H1 (cell line): ENCODE results near the gene CEP97.

ENCODE experiments used
- RAD21 ChIP-seq, 2 experiments: IDR thresholded peaks in 1 of 2; conservative IDR thresholded peaks in 1 of 2; 2 replicates each; pipeline ENCODE4 v1.6.1; 2011; ENCODE audit warnings: low read depth in 2 of 2, low read length in 2 of 2, improper control_type of control experiment in 1 of 2, inconsistent platforms in 1 of 2, mild to moderate bottlenecking in 1 of 2, moderate library complexity in 1 of 2
- TAF1 ChIP-seq: IDR thresholded peaks from 2 replicates; pipeline ENCODE4 v1.6.1; 2011; ENCODE audit warnings: mild to moderate bottlenecking, low read depth, low read length
- ZNF274 ChIP-seq: IDR thresholded peaks from 2 replicates; pipeline ENCODE4 v1.7.0; 2012; ENCODE audit warnings: low read length, borderline replicate concordance; ENCODE audit errors: extremely low read depth
- TF ChIP-seq, protein P1 (sequence below), 3 experiments: IDR thresholded peaks; 1 replicate in 2 of 3; 2 replicates in 1 of 3; pipeline versions ENCODE4 v1.5.1 to v1.6.1; 2011; ENCODE audit warnings: low read length in 3 of 3, mild to moderate bottlenecking in 3 of 3, inconsistent platforms in 2 of 3, low read depth in 1 of 3, moderate library complexity in 1 of 3; ENCODE audit not compliant: insufficient read depth in 1 of 3; ENCODE audit errors: control extremely low read depth in 1 of 3

- TF ChIP-seq ZNF274 (no peak), RAD21 (IDR thresholded peaks at IDR 0.05 in 1 of 2, conservative IDR thresholded peaks at IDR 0.05 in 1 of 2; ENCODE audit: low read depth in 2 of 2, low read length in 2 of 2) (no peak), TAF1 (no peak)
- TF ChIP-seq, protein P1, sequence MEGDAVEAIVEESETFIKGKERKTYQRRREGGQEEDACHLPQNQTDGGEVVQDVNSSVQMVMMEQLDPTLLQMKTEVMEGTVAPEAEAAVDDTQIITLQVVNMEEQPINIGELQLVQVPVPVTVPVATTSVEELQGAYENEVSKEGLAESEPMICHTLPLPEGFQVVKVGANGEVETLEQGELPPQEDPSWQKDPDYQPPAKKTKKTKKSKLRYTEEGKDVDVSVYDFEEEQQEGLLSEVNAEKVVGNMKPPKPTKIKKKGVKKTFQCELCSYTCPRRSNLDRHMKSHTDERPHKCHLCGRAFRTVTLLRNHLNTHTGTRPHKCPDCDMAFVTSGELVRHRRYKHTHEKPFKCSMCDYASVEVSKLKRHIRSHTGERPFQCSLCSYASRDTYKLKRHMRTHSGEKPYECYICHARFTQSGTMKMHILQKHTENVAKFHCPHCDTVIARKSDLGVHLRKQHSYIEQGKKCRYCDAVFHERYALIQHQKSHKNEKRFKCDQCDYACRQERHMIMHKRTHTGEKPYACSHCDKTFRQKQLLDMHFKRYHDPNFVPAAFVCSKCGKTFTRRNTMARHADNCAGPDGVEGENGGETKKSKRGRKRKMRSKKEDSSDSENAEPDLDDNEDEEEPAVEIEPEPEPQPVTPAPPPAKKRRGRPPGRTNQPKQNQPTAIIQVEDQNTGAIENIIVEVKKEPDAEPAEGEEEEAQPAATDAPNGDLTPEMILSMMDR (IDR thresholded peaks at IDR 0.05; ENCODE audit: control extremely low read depth in 1 of 3, insufficient read depth in 1 of 3, low read depth in 1 of 3, low read length in 3 of 3): no peak
Observed at GRCh38 chr3:101802179-101802578, 77.8 kb downstream of the CEP97 start.
